Colon (tissue), 2 donors: ENCODE measurements around the gene FLT3.

Source experiments
- FAIRE-seq: peaks from 2 replicates; lab custom pipeline; 2012; peaks lifted over from hg19 to GRCh38; lab: Jason Lieb, UNC
- donor health status: control.
- donor health status: control.

The FLT3 gene

GRCh38 chr13:28001837-28002473 is 98.4 kb downstream of the FLT3 start:
- no peak for FAIRE-seq

- FAIRE-seq: no peak
Measured at GRCh38 chr13:28001049-28001448, 99.3 kb downstream of the FLT3 start.

- FAIRE-seq: no peak
Measured at GRCh38 chr13:28000567-28000966, 99.8 kb downstream of the FLT3 start.

- FAIRE-seq: no peak
Measured at GRCh38 chr13:27997904-27998522, 102.4 kb downstream of the FLT3 start.

- FAIRE-seq: no peak
Measured at GRCh38 chr13:27991881-27992280, 108.5 kb downstream of the FLT3 start.

- no peak for FAIRE-seq
Measured at GRCh38 chr13:27988520-27988919, 111.9 kb downstream of the FLT3 start, which contains the start of gene URAD. URAD (minus strand) TSS chr13:27988693; CDS start chr13:27988637, 56 bp downstream.

- FAIRE-seq: no peak
Measured at GRCh38 chr13:27985600-27985999, 114.8 kb downstream of the FLT3 start.

GRCh38 chr13:27982361-27982760 is 118.0 kb downstream of the FLT3 start:
- no peak for FAIRE-seq

GRCh38 chr13:27981006-27981708 is 119.2 kb downstream of the FLT3 start:
- no peak for FAIRE-seq

- FAIRE-seq: no peak
Measured at GRCh38 chr13:27980280-27980998, 119.9 kb downstream of the FLT3 start.

GRCh38 chr13:27979765-27980279 is 120.6 kb downstream of the FLT3 start:
- FAIRE-seq: no peak

GRCh38 chr13:27979001-27979643 is 121.3 kb downstream of the FLT3 start:
- no peak for FAIRE-seq

GRCh38 chr13:27978301-27978968 is 121.9 kb downstream of the FLT3 start:
- no peak for FAIRE-seq

GRCh38 chr13:27977476-27978300 is 122.7 kb downstream of the FLT3 start:
- FAIRE-seq: no peak

- FAIRE-seq: no peak
Measured at GRCh38 chr13:27976362-27977091, 123.8 kb downstream of the FLT3 start.

- no peak for FAIRE-seq
Measured at GRCh38 chr13:27975564-27976361, 124.6 kb downstream of the FLT3 start.

- FAIRE-seq: no peak
Measured at GRCh38 chr13:27973961-27974662, 126.3 kb downstream of the FLT3 start.

GRCh38 chr13:27973291-27973690 is 127.1 kb downstream of the FLT3 start:
- FAIRE-seq: no peak
